ENCODE measurements around the gene KLC1.

Gene KLC1

DNA sequence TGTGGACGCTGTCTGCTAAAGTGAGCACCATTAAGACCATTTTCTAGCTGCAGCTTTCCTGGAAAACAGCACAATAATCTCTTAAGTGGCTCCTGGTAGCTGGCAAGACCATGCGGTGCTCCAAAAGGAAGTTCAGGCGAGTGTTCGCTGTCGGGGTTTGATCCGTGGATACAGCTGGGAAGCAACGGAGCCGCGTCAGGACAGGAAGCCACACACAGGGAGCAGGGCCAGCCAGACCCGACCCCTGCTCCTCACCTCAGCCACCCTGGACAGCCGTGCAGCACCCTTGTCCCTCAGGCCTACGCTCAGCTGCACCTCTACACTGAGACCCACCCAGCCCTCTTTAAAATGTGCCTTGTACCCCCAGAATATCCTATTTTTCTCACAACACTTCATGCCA lies 106.0 kb downstream of the KLC1 start:
- Histone ChIP-seq H3K27me3 (ENCODE audit: low read length) (no peaks in the 10 kb centered on the region), H3F3A (ENCODE audit: insufficient read depth) (no peaks in the 10 kb centered on the region), H3K4me3 (ENCODE audit: insufficient read depth, low read length, poor library complexity, severe bottlenecking) (no peak overlapping the region), H3K4me2 (ENCODE audit: low read depth, low read length, poor library complexity, severe bottlenecking) (no peak overlapping the region), H3K27ac (ENCODE audit: low read depth, low read length) (no peak overlapping the region), H4K20me1 (ENCODE audit: low read depth, low read length) (no peaks in the 10 kb centered on the region), H3K79me2 (ENCODE audit: insufficient read depth, low read length) (no peaks in the 10 kb centered on the region), H3K9me2 (replicated peaks; ENCODE audit: insufficient read depth, low read length) (no peaks in the 10 kb centered on the region), H3K9ac (ENCODE audit: low read length) (no peak overlapping the region), H2AFZ (ENCODE audit: low read depth, low read length, severe bottlenecking) (no peak overlapping the region), H3K9me3 (ENCODE audit: insufficient read depth, low read length) (no peaks in the 10 kb centered on the region), H3K36me3 (ENCODE audit: low read length) (no peaks in the 10 kb centered on the region)
- TF ChIP-seq, protein P1, sequence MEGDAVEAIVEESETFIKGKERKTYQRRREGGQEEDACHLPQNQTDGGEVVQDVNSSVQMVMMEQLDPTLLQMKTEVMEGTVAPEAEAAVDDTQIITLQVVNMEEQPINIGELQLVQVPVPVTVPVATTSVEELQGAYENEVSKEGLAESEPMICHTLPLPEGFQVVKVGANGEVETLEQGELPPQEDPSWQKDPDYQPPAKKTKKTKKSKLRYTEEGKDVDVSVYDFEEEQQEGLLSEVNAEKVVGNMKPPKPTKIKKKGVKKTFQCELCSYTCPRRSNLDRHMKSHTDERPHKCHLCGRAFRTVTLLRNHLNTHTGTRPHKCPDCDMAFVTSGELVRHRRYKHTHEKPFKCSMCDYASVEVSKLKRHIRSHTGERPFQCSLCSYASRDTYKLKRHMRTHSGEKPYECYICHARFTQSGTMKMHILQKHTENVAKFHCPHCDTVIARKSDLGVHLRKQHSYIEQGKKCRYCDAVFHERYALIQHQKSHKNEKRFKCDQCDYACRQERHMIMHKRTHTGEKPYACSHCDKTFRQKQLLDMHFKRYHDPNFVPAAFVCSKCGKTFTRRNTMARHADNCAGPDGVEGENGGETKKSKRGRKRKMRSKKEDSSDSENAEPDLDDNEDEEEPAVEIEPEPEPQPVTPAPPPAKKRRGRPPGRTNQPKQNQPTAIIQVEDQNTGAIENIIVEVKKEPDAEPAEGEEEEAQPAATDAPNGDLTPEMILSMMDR (IDR thresholded peaks at IDR 0.05; ENCODE audit: insufficient read depth, low read length, poor library complexity, severe bottlenecking): no peak
- TF ChIP-seq EZH2phosphoT487 (conservative IDR thresholded peaks at IDR 0.05; ENCODE audit: low read length): no peak

DNA sequence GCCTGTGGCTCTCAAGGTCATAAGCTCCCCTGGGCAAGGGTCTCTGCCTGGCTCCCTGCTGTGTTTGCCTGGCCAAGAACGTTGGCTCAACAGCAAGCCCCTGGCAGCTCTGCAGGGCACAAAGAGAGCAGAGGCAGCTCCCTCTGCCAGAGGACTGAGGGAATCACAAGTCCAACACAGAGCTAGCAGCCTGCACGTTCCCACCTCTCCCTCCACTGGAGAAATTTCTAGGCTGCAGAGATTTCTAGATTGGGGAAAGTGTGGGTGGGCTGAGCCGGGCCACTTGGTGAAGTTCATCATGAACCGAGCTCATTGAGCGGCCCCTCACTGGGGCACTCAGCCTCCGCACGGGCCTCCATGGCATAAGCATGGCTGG lies 106.4 kb downstream of the KLC1 start:
- H3K4me2 ChIP-seq (ENCODE audit: low read depth, low read length, poor library complexity, severe bottlenecking): no peak overlapping the region
- H3F3A ChIP-seq (ENCODE audit: insufficient read depth): no peaks in the 10 kb centered on the region
- H4K20me1 ChIP-seq (ENCODE audit: low read depth, low read length): no peaks in the 10 kb centered on the region
- H3K4me3 ChIP-seq (ENCODE audit: insufficient read depth, low read length, poor library complexity, severe bottlenecking): no peak overlapping the region
- no peak overlapping the region for H3K9ac ChIP-seq (ENCODE audit: low read length)
- H2AFZ ChIP-seq (ENCODE audit: low read depth, low read length, severe bottlenecking): no peak overlapping the region
- no peaks in the 10 kb centered on the region for H3K9me2 ChIP-seq (replicated peaks; ENCODE audit: insufficient read depth, low read length)
- no peaks in the 10 kb centered on the region for H3K36me3 ChIP-seq (ENCODE audit: low read length)
- no peak overlapping the region for H3K27ac ChIP-seq (ENCODE audit: low read depth, low read length)
- no peak for TF ChIP-seq EZH2phosphoT487 (conservative IDR thresholded peaks at IDR 0.05; ENCODE audit: low read length)
- TF ChIP-seq, protein P1 (IDR thresholded peaks at IDR 0.05; ENCODE audit: insufficient read depth, low read length, poor library complexity, severe bottlenecking): no peak
- H3K79me2 ChIP-seq (ENCODE audit: insufficient read depth, low read length): no peaks in the 10 kb centered on the region
- H3K27me3 ChIP-seq (ENCODE audit: low read length): no peaks in the 10 kb centered on the region
- no peaks in the 10 kb centered on the region for H3K9me3 ChIP-seq (ENCODE audit: insufficient read depth, low read length)

DNA sequence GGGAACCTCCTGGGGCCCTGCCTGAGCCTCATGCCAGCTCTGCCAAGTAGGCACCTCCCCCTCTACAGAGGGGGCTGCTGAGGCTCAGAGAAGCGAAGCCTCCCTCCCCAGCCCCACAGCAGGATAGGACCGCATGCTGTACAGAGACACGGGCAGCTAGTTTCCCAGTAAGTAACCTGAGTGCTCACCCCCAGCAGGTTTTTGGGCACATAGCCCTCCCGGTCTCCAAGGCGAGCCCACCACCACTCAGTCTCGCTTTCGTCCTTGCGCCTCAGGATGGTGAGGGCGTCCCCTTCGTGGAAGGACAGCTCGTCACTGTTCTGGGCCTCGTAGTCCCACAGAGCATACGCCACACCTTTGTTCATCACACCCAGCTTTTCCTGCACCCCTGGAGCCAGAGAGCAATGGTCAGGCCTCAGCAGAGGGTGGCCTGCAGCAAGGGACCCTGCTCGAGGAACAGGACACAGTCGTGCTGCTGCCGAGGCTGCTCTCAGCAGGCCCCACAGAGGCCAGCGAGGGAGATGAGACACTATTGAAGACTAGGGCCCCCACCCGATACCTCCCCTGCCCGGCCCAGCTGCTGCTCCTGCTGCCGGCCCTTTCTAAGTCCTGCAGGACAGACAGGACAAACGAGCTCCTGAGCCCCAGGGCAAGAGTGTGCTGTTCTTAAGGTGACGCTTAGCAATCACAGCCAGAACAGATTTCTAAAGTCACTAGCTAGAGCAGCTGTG lies 107.0 kb downstream of the KLC1 start:
- Histone ChIP-seq H3K9ac (ENCODE audit: low read length) (no peak overlapping the region), H3K9me3 (ENCODE audit: insufficient read depth, low read length) (no peaks in the 10 kb centered on the region), H4K20me1 (ENCODE audit: low read depth, low read length) (no peaks in the 10 kb centered on the region), H3K36me3 (ENCODE audit: low read length) (no peaks in the 10 kb centered on the region), H3K4me2 (ENCODE audit: low read depth, low read length, poor library complexity, severe bottlenecking) (no peak overlapping the region), H3K79me2 (ENCODE audit: insufficient read depth, low read length) (no peaks in the 10 kb centered on the region), H3K9me2 (replicated peaks; ENCODE audit: insufficient read depth, low read length) (no peaks in the 10 kb centered on the region), H3K4me3 (ENCODE audit: insufficient read depth, low read length, poor library complexity, severe bottlenecking) (no peak overlapping the region), H3K27ac (ENCODE audit: low read depth, low read length) (no peak overlapping the region), H2AFZ (ENCODE audit: low read depth, low read length, severe bottlenecking) (no peak overlapping the region), H3F3A (ENCODE audit: insufficient read depth) (no peaks in the 10 kb centered on the region), H3K27me3 (ENCODE audit: low read length) (no peaks in the 10 kb centered on the region)
- TF ChIP-seq, protein P1 (IDR thresholded peaks at IDR 0.05; ENCODE audit: insufficient read depth, low read length, poor library complexity, severe bottlenecking): no peak
- no peak for TF ChIP-seq EZH2phosphoT487 (conservative IDR thresholded peaks at IDR 0.05; ENCODE audit: low read length)

Measured in SU-DHL-6 (cell line).